ENCODE data around the gene MCCC2.
"Not testable (repeated sequence)": the region's sequence is repeated elsewhere in the genome, so short reads cannot be mapped to it uniquely, and the experiment has no call there.

- TF ChIP-seq, protein P1, sequence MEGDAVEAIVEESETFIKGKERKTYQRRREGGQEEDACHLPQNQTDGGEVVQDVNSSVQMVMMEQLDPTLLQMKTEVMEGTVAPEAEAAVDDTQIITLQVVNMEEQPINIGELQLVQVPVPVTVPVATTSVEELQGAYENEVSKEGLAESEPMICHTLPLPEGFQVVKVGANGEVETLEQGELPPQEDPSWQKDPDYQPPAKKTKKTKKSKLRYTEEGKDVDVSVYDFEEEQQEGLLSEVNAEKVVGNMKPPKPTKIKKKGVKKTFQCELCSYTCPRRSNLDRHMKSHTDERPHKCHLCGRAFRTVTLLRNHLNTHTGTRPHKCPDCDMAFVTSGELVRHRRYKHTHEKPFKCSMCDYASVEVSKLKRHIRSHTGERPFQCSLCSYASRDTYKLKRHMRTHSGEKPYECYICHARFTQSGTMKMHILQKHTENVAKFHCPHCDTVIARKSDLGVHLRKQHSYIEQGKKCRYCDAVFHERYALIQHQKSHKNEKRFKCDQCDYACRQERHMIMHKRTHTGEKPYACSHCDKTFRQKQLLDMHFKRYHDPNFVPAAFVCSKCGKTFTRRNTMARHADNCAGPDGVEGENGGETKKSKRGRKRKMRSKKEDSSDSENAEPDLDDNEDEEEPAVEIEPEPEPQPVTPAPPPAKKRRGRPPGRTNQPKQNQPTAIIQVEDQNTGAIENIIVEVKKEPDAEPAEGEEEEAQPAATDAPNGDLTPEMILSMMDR (IDR thresholded peaks at IDR 0.05; ENCODE audit: poor library complexity, severe bottlenecking): not testable (repeated sequence)
- TF ChIP-seq TAF1 (IDR thresholded peaks at IDR 0.05; ENCODE audit: low read depth); POLR2AphosphoS5 (IDR thresholded peaks at IDR 0.05); EP300 (conservative IDR thresholded peaks at IDR 0.05; ENCODE audit: poor library complexity, severe bottlenecking); RAD21 (conservative IDR thresholded peaks at IDR 0.05); EZH2 (IDR thresholded peaks at IDR 0.05; ENCODE audit: borderline replicate concordance, insufficient read depth, low read length, poor library complexity, severe bottlenecking); REST (IDR thresholded peaks at IDR 0.05; ENCODE audit: borderline replicate concordance); SMC3 (conservative IDR thresholded peaks at IDR 0.05; ENCODE audit: poor library complexity); MXI1 (conservative IDR thresholded peaks at IDR 0.05; ENCODE audit: poor library complexity, severe bottlenecking): not testable (repeated sequence)
Observed at GRCh38 chr5:71664615-71665014, 77.5 kb downstream of the MCCC2 start.
